Calu3 (cell line): Measurements from ENCODE around the gene AAR2. TPM values are rescaled to one million over a fixed set of nuclear protein-coding genes. Genes with fewer than 3 reads are reported as not detected.

Source experiments
- Bru-seq: library from RNA; stranded (reverse); fragments of 400-500 nt; gene quantifications from one replicate; lab custom pipeline; 2021; lab: Mats Ljungman, UMichigan
- BruChase-seq, 2 experiments: library from RNA; stranded (reverse); fragments of 400-500 nt; gene quantifications; one replicate each; lab custom pipeline; 2021; lab: Mats Ljungman, UMichigan
- BruUV-seq: library from RNA; stranded (reverse); fragments of 400-500 nt; replicated peaks from 2 replicates; lab custom pipeline; 2021; lab: Mats Ljungman, UMichigan
- CTCF ChIA-PET: fragments of 300-600 bp; sonication (Branson Sonifier 250); formaldehyde crosslinking; loops from one replicate; lab custom pipeline; 2022; ENCODE audit warnings: antibody characterized with exemption; lab: Charles Lee
- DNase-seq: peaks from one replicate; pipeline ENCODE4 v3.0.0; 2022
- H3K27ac Mint-ChIP-seq: one replicate; pipeline ENCODE4 v1.8.0; 2022; ENCODE audit warnings: mixed read lengths; ENCODE audit not compliant: unreplicated experiment
- H3K27me3 Mint-ChIP-seq: one replicate; pipeline ENCODE4 v1.8.0; 2022; ENCODE audit warnings: mixed read lengths; ENCODE audit not compliant: unreplicated experiment
- H3K36me3 Mint-ChIP-seq: one replicate; pipeline ENCODE4 v1.8.0; 2022; ENCODE audit warnings: mild to moderate bottlenecking, moderate library complexity, mixed read lengths; ENCODE audit not compliant: insufficient read depth, unreplicated experiment
- H3K4me1 Mint-ChIP-seq: one replicate; pipeline ENCODE4 v1.8.0; 2022; ENCODE audit warnings: mild to moderate bottlenecking, low read depth, mixed read lengths; ENCODE audit not compliant: unreplicated experiment
- H3K4me3 Mint-ChIP-seq: one replicate; pipeline ENCODE4 v1.8.0; 2022; ENCODE audit warnings: mild to moderate bottlenecking, low read depth, moderate library complexity, mixed read lengths; ENCODE audit not compliant: unreplicated experiment
- H3K9me3 Mint-ChIP-seq: one replicate; pipeline ENCODE4 v1.8.0; 2022; ENCODE audit warnings: low read depth, mixed read lengths; ENCODE audit not compliant: unreplicated experiment
- intact Hi-C: fragments of 100-400 bp; cut with micrococcal nuclease; formaldehyde crosslinking; loops from one replicate; pipeline ENCODE4 v1.10.0; 2022; ENCODE audit not compliant: unreplicated experiment
- long read RNA-seq: library from polyadenylated mRNA; stranded (forward); transcript quantifications from one replicate; pipeline ENCODE4 v2.0.0, GENCODE V29; 2022
- total RNA-seq: library from RNA; stranded (reverse); gene quantifications from 2 replicates; pipeline ENCODE4 v1.2.3, GENCODE V29; 2022
- TF ChIP-seq, protein P1 (sequence below): fragments of 200-600 bp; IDR thresholded peaks from one replicate; pipeline ENCODE4 v1.8.0; 2022; ENCODE audit warnings: antibody characterized with exemption; ENCODE audit not compliant: unreplicated experiment

Gene AAR2, protein sequence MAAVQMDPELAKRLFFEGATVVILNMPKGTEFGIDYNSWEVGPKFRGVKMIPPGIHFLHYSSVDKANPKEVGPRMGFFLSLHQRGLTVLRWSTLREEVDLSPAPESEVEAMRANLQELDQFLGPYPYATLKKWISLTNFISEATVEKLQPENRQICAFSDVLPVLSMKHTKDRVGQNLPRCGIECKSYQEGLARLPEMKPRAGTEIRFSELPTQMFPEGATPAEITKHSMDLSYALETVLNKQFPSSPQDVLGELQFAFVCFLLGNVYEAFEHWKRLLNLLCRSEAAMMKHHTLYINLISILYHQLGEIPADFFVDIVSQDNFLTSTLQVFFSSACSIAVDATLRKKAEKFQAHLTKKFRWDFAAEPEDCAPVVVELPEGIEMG
- 37.0 and 40.1 TPM in 2 replicates for total RNA-seq
- Bru-seq, nascent RNA = percentile 81 among the genes with signal in this experiment
- BruChase-seq, experiment 1, labeled RNA remaining after a 6-hour chase = percentile 67 among the genes with signal in this experiment
- BruChase-seq, experiment 2, labeled RNA remaining after a 2-hour chase = percentile 76 among the genes with signal in this experiment
- long read RNA-seq, transcript AAR2-201 (4 exons, 2,430 nt) = major isoform, 60 of 91 reads
- long read RNA-seq, transcript AAR2-202 (4 exons, 2,689 nt) = minor isoform, 7 of 91 reads
- long read RNA-seq, partial matches to known transcripts = 13 of 91 reads
- long read RNA-seq, other reads (novel, unspliced or antisense) = 11 of 91 reads

DNA sequence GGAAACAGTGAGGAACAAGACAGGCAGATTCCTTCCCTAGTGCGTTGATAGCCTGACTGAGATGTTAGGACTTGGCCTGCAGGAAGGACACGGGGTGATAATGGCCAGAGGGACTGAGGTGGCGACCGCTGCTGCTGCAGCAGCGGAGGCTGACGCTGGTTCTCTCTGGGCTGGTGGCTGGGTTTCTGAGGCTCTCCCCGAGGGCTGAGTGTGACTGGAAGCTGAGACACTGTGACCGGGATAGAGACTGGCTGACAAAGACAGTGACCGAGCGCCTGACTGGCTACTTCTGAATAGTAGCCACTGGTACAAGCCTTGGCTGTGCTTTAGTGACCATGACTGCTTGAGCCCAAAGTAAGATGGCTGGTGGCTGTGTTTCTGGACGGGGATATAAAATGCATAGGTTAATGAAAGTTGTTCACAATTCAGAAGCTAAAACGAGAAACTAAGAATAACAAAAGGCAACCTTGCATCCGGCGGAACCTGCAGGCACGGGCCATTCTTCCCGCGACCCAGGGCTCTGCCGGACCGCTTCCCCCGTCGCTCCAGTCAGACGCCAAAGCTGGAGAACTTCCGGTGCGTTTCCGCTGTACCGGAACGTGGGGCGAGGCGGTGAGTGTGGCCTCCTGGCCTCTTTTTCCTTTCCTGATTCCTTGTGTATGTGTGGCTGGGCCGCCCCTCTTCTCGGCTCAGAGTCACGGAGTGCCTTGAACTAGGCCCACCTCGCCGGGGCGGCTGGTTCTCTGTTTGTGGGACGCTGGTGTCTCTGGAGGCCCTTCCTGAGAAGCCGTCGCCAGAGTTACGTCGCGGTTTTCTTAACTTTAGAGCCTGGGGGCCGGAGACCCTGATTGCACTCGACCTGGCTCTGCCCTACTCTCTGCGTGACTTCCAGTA lies at the start of gene AAR2:
TSS of gene AAR2 (plus strand) at position 587 of the 894 bp plus-strand sequence. CDS start 3,391 bp downstream, outside the sequence.
- Mint-ChIP-seq H3K4me1 (peaks cover 10% of the 10 kb centered on the region), H3K27me3 (no peaks in the 10 kb centered on the region), H3K4me3 (peak within 1 kb of the TSS; percentile 74), H3K9me3 (no peaks in the 10 kb centered on the region), H3K36me3 (peaks cover 25% of the 10 kb centered on the region), H3K27ac (peak within 1 kb of the TSS; percentile 82)
- no TSS peak for BruUV-seq
- TF ChIP-seq, protein P1, sequence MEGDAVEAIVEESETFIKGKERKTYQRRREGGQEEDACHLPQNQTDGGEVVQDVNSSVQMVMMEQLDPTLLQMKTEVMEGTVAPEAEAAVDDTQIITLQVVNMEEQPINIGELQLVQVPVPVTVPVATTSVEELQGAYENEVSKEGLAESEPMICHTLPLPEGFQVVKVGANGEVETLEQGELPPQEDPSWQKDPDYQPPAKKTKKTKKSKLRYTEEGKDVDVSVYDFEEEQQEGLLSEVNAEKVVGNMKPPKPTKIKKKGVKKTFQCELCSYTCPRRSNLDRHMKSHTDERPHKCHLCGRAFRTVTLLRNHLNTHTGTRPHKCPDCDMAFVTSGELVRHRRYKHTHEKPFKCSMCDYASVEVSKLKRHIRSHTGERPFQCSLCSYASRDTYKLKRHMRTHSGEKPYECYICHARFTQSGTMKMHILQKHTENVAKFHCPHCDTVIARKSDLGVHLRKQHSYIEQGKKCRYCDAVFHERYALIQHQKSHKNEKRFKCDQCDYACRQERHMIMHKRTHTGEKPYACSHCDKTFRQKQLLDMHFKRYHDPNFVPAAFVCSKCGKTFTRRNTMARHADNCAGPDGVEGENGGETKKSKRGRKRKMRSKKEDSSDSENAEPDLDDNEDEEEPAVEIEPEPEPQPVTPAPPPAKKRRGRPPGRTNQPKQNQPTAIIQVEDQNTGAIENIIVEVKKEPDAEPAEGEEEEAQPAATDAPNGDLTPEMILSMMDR = no peak
- DNase-seq = peak; percentile 91
- intact Hi-C loops = no loop called here
- CTCF ChIA-PET = interaction anchor here (1.0 to 1.9 kb wide), 5 partner anchors 8 to 282 kb away, joined by 3 to 6 read pairs (median 6); partner anchors contain the start of gene SCAND1

DNA sequence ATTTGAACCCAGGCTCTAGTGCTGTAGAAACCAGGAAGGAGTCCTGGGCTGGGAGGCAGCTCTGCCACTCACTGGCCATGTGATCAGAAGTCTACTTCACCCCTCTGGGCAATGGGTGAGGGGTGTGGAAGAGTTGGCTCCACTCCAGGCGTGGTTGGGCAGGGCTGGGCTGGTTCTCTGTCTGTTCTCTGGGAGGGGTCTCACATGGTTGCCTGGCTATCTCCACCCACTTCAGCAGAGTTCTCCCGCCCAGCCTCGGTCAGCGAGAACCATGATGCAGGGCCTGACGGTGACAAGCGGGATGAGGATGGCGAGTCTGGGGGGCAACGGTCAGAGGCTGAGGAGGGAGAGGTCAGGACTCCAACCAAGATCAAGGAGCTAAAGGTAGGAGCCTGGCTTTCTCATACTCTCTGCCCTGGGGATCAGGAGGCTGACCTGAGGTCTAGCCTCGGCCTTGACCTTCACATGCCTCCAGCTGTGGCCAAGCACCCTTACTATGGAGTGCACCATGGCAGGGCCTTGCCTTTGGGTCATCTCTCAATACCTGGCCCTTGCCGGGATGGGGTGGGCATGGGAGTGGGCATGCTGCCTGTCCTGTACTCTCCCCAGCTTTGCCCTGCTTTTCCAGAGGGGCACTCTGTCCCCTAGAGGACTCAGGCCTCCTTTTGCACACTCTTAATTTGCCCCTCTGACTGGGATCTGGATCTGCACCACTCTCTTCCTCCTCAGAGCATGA lies 42.1 kb upstream of the AAR2 start:
- Mint-ChIP-seq H3K27me3 (no peaks in the 10 kb centered on the region), H3K4me1 (no peaks in the 10 kb centered on the region), H3K4me3 (no peak overlapping the region), H3K27ac (no peak overlapping the region), H3K9me3 (no peaks in the 10 kb centered on the region), H3K36me3 (peaks cover 19% of the 10 kb centered on the region)
- TF ChIP-seq, protein P1 = no peak
- DNase-seq = no peak
- intact Hi-C loops = no loop called here
- CTCF ChIA-PET = interaction anchor here (0.6 kb wide), 1 partner anchor 15 kb away, joined by 4 read pairs; no protein-coding TSS in a partner anchor
- BruUV-seq = no TSS peak

DNA sequence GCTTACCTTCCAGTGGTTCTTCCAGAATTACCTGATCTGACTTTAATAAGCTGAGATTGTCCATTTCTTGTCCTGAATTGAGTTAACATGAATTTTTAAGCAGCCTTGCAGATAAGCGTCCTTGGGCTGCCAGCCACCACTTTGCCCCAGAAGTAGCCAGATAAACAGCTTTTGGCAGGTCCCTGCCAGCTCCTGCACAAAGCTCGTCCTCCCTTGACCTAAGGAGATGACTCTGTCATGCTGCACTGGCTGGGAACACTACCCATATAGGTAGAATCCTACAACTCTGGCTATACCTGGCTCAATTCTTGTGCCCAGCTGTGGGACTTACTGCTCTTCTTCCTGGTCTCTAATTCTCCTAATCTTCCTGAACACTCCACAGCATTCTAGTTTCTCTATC lies 39.6 kb upstream of the AAR2 start:
- intact Hi-C loops = no loop called here
- Mint-ChIP-seq H3K4me3 (no peak overlapping the region), H3K27ac (no peak overlapping the region), H3K9me3 (no peaks in the 10 kb centered on the region), H3K4me1 (no peaks in the 10 kb centered on the region), H3K27me3 (no peaks in the 10 kb centered on the region), H3K36me3 (peaks cover 14% of the 10 kb centered on the region)
- CTCF ChIA-PET = interaction anchor here (0.6 kb wide), 1 partner anchor 382 kb away, joined by 3 read pairs; no protein-coding TSS in a partner anchor
- no TSS peak for BruUV-seq
- DNase-seq = no peak
- TF ChIP-seq, protein P1 = no peak
